ENCODE results near the gene BRICD5. TPM values are rescaled to one million over a fixed set of nuclear protein-coding genes. Genes with fewer than 3 reads are reported as not detected.
"Not testable (repeated sequence)": the region's sequence is repeated elsewhere in the genome, so short reads cannot be mapped to it uniquely, and the experiment has no call there.

Gene BRICD5
- total RNA-seq (2021), result 16.0 and 18.6 TPM in 2 replicates
- percentile 50 among the genes with signal in this experiment for Bru-seq, nascent RNA
- BruChase-seq, experiment 1, labeled RNA remaining after a 2-hour chase, result percentile 66 among the genes with signal in this experiment
- BruChase-seq, experiment 2, labeled RNA remaining after a 6-hour chase, result percentile 71 among the genes with signal in this experiment
- long read RNA-seq, partial matches to known transcripts, result 3 of 21 reads
- long read RNA-seq, other reads (novel, unspliced or antisense), result 16 of 21 reads

DNA sequence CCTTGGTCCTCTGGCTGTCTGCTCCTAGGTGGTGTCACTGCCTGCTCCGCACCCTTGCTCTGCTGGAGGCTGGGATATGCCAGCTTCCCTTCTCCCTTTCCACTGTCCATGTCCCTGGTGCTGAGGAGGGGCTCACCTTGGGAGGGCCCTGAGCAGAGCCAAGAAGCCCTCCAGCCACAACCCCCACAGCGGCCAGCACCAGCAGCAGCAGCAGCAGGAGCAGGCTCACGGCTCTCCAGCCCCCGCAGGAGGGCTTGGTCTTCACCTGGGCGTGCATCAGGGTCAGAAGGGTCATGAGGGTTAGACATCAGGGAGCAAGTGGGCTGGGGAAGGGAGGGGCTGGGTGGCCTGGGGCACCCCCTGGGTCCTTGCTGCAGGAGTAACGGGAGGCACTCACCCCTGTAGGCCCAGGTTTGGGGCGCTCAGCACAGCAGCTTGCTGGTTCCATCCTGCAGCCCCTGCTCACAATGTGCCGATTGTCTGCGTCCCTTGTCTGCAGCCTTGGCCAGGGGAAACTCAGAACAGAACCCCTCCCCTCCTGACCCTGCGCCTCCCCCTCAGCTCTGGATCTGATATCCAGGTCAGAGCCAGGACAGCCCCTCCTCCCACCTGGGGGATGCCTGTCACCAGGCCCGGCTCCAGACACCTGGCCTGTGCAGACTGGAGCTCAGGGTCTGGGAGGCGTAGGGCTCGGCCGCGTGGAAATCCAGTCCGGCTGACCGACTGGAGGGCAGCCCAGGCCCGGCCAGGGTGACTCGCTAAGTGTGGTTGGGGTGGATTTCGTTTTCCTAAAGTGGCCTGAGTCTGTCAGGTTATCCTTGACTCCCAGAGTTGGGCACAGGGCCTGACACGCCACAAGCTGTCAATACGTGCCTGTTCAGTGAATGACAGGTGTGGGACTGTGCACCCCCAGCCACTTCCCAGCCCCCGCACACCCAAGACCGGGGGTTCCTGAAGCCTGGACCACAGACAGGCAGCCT, at the start of gene BRICD5:
TSS of gene BRICD5 (minus strand) at position 478 of the 980 bp plus-strand sequence. CDS start at position 448, 30 bp downstream.
- TF ChIP-seq, protein P1, sequence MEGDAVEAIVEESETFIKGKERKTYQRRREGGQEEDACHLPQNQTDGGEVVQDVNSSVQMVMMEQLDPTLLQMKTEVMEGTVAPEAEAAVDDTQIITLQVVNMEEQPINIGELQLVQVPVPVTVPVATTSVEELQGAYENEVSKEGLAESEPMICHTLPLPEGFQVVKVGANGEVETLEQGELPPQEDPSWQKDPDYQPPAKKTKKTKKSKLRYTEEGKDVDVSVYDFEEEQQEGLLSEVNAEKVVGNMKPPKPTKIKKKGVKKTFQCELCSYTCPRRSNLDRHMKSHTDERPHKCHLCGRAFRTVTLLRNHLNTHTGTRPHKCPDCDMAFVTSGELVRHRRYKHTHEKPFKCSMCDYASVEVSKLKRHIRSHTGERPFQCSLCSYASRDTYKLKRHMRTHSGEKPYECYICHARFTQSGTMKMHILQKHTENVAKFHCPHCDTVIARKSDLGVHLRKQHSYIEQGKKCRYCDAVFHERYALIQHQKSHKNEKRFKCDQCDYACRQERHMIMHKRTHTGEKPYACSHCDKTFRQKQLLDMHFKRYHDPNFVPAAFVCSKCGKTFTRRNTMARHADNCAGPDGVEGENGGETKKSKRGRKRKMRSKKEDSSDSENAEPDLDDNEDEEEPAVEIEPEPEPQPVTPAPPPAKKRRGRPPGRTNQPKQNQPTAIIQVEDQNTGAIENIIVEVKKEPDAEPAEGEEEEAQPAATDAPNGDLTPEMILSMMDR (conservative IDR thresholded peaks at IDR 0.05; ENCODE audit: low read depth, low read length), result no peak
- TF ChIP-seq EZH2 (IDR thresholded peaks at IDR 0.05; ENCODE audit: borderline replicate concordance, low read depth, low read length, poor library complexity, severe bottlenecking), result no peak
- CTCF ChIA-PET, result no interaction called here
- Histone ChIP-seq H3K9me3 (ENCODE audit: low read depth, low read length, poor library complexity, severe bottlenecking) (no peaks in the 10 kb centered on the region), H3K36me3 (ENCODE audit: insufficient read depth, low read length, poor library complexity, severe bottlenecking) (peaks cover 31% of the 10 kb centered on the region), H3K4me1 (ENCODE audit: insufficient read depth, low read length, poor library complexity, severe bottlenecking) (peaks cover 25% of the 10 kb centered on the region), H3K4me3 (ENCODE audit: low read depth, low read length, poor library complexity, severe bottlenecking) (no peak within 1 kb of the TSS), H3K27ac (ENCODE audit: low read depth, low read length, poor library complexity, severe bottlenecking) (no peak within 1 kb of the TSS), H3K27me3 (replicated peaks; ENCODE audit: insufficient read depth, low read depth, low read length, poor library complexity) (no peaks in the 10 kb centered on the region)
- no peak for DNase-seq (ENCODE audit: low spot score)
- no TSS peak for BruUV-seq (replicated peaks)
- intact Hi-C loops (cut with micrococcal nuclease; ENCODE audit: unreplicated experiment), result loop anchor here (10.0 kb wide), 1 partner anchor 206 kb away; the partner anchor contains the start of gene ZNF598
- POLR2A ChIA-PET (ENCODE audit: low non-redundant PET), result interaction anchor here (0.6 kb wide), 1 partner anchor 55 kb away, joined by 9 read pairs; the partner anchor contains the start of gene TRAF7

DNA sequence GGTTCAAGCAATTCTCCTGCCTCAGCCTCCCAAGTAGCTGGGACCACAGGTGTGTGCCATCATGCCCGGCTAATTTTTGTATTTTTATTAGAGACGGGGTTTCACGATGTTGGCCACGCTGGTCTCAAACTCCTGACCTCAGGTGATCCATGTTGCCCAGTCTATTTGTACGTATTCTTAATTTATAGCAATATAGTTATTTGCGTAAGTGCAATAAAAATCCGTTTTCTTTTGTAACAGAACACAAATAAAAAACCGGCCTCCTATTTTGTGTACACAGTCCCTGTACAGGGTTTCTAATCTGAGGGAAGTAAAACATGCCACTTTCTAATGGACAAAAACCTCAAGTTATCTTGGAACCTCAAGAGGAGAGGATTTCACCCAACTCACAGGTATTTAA, 49.6 kb upstream of the BRICD5 start:
- POLR2A ChIA-PET (ENCODE audit: low non-redundant PET), result no interaction called here
- DNase-seq (ENCODE audit: low spot score), result no peak
- intact Hi-C loops (cut with micrococcal nuclease; ENCODE audit: unreplicated experiment), result loop anchor here (10.0 kb wide), 1 partner anchor 245 kb away; no protein-coding TSS in a partner anchor
- no peak overlapping the region for H3K27ac ChIP-seq (ENCODE audit: low read depth, low read length, poor library complexity, severe bottlenecking)
- CTCF ChIA-PET, result no interaction called here
- H3K36me3 ChIP-seq (ENCODE audit: insufficient read depth, low read length, poor library complexity, severe bottlenecking), result peaks cover 98% of the 10 kb centered on the region
- H3K9me3 ChIP-seq (ENCODE audit: low read depth, low read length, poor library complexity, severe bottlenecking), result no peaks in the 10 kb centered on the region
- BruUV-seq (replicated peaks), result no TSS peak
- H3K4me3 ChIP-seq (ENCODE audit: low read depth, low read length, poor library complexity, severe bottlenecking), result no peak overlapping the region
- TF ChIP-seq, protein P1 (conservative IDR thresholded peaks at IDR 0.05; ENCODE audit: low read depth, low read length), result no peak
- TF ChIP-seq EZH2 (IDR thresholded peaks at IDR 0.05; ENCODE audit: borderline replicate concordance, low read depth, low read length, poor library complexity, severe bottlenecking), result no peak
- no peaks in the 10 kb centered on the region for H3K27me3 ChIP-seq (replicated peaks; ENCODE audit: insufficient read depth, low read depth, low read length, poor library complexity)
- H3K4me1 ChIP-seq (ENCODE audit: insufficient read depth, low read length, poor library complexity, severe bottlenecking), result no peaks in the 10 kb centered on the region

DNA sequence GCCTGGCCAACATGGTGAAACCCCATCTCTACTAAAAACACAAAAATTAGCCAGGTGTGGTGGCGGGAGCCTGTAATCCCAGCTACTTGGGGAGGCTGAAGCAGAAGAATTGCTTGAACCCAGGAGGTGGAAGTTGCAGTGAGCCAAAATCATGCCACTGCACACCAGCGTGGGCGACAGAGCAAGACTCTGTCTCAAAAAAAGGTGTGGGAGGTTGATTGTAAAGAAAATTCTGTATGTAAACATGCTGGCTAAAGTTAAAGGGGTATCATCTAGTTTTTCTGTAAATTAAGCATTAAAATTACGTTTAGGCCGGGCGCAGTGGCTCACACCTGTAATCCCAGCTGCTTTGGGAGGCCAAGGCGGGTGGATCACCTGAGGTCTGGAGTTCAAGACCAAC, 47.9 kb upstream of the BRICD5 start:
- intact Hi-C loops (cut with micrococcal nuclease; ENCODE audit: unreplicated experiment); CTCF ChIA-PET: not testable (repeated sequence)
- H3K36me3 ChIP-seq (ENCODE audit: insufficient read depth, low read length, poor library complexity, severe bottlenecking), result peaks cover 99% of the 10 kb centered on the region

More for the DNA sequence above, 47.9 kb upstream of the BRICD5 start:
- POLR2A ChIA-PET (ENCODE audit: low non-redundant PET); H3K4me1 ChIP-seq (ENCODE audit: insufficient read depth, low read length, poor library complexity, severe bottlenecking); DNase-seq (ENCODE audit: low spot score); H3K9me3 ChIP-seq (ENCODE audit: low read depth, low read length, poor library complexity, severe bottlenecking); H3K27me3 ChIP-seq (replicated peaks; ENCODE audit: insufficient read depth, low read depth, low read length, poor library complexity); H3K27ac ChIP-seq (ENCODE audit: low read depth, low read length, poor library complexity, severe bottlenecking); H3K4me3 ChIP-seq (ENCODE audit: low read depth, low read length, poor library complexity, severe bottlenecking); BruUV-seq (replicated peaks): not testable (repeated sequence)
